Activated naive CD8-positive, alpha-beta T cell (primary cell): ENCODE data around the gene COG5.

Experiments used
- H3K27ac Mint-ChIP-seq: one replicate; pipeline ENCODE4 v1.8.0; 2021; ENCODE audit warnings: mixed read lengths
- H3K27me3 Mint-ChIP-seq: one replicate; pipeline ENCODE4 v1.8.0; 2021; ENCODE audit warnings: mixed read lengths
- H3K36me3 Mint-ChIP-seq: one replicate; pipeline ENCODE4 v1.8.0; 2021; ENCODE audit warnings: mixed read lengths
- H3K4me1 Mint-ChIP-seq: one replicate; pipeline ENCODE4 v1.8.0; 2021; ENCODE audit warnings: low read depth, mixed read lengths
- H3K4me3 Mint-ChIP-seq: one replicate; pipeline ENCODE4 v1.8.0; 2021; ENCODE audit warnings: mild to moderate bottlenecking, mixed read lengths
- H3K9me3 Mint-ChIP-seq: one replicate; pipeline ENCODE4 v1.8.0; 2021; ENCODE audit warnings: low read depth, mixed read lengths

COG5 gene

GRCh38 chr7:107332488-107333269, 231.0 kb downstream of the COG5 start:
- Mint-ChIP-seq H3K27me3 (no peaks in the 10 kb centered on the region), H3K9me3 (no peaks in the 10 kb centered on the region), H3K4me1 (peaks cover 20% of the 10 kb centered on the region), H3K4me3 (peak overlapping the region; percentile 13), H3K27ac (peak overlapping the region; percentile 34), H3K36me3 (peaks cover 21% of the 10 kb centered on the region)

GRCh38 chr7:107330478-107330877, 233.2 kb downstream of the COG5 start:
- H3K4me3 Mint-ChIP-seq, result no peak overlapping the region
- peaks cover 18% of the 10 kb centered on the region for H3K4me1 Mint-ChIP-seq
- H3K9me3 Mint-ChIP-seq, result no peaks in the 10 kb centered on the region
- no peak overlapping the region for H3K27ac Mint-ChIP-seq
- no peaks in the 10 kb centered on the region for H3K27me3 Mint-ChIP-seq
- H3K36me3 Mint-ChIP-seq, result peaks cover 16% of the 10 kb centered on the region

- Mint-ChIP-seq H3K4me3 (no peak overlapping the region), H3K27ac (no peak overlapping the region), H3K4me1 (peaks cover 15% of the 10 kb centered on the region), H3K36me3 (peaks cover 13% of the 10 kb centered on the region), H3K27me3 (no peaks in the 10 kb centered on the region), H3K9me3 (no peaks in the 10 kb centered on the region)
Observed at GRCh38 chr7:107327986-107328569, 235.6 kb downstream of the COG5 start.

GRCh38 chr7:107326061-107326460, 237.7 kb downstream of the COG5 start:
- peaks cover 2% of the 10 kb centered on the region for H3K4me1 Mint-ChIP-seq
- peaks cover 19% of the 10 kb centered on the region for H3K36me3 Mint-ChIP-seq
- H3K27ac Mint-ChIP-seq, result no peak overlapping the region
- no peaks in the 10 kb centered on the region for H3K27me3 Mint-ChIP-seq
- H3K4me3 Mint-ChIP-seq, result no peak overlapping the region
- H3K9me3 Mint-ChIP-seq, result no peaks in the 10 kb centered on the region

GRCh38 chr7:107322015-107322414, 241.7 kb downstream of the COG5 start:
- Mint-ChIP-seq H3K27ac (no peak overlapping the region), H3K4me3 (no peak overlapping the region), H3K27me3 (no peaks in the 10 kb centered on the region), H3K9me3 (no peaks in the 10 kb centered on the region), H3K4me1 (no peaks in the 10 kb centered on the region), H3K36me3 (peaks cover 17% of the 10 kb centered on the region)

GRCh38 chr7:107321611-107322010, 242.1 kb downstream of the COG5 start:
- no peak overlapping the region for H3K4me3 Mint-ChIP-seq
- H3K4me1 Mint-ChIP-seq, result no peaks in the 10 kb centered on the region
- H3K27ac Mint-ChIP-seq, result no peak overlapping the region
- peaks cover 18% of the 10 kb centered on the region for H3K36me3 Mint-ChIP-seq
- H3K9me3 Mint-ChIP-seq, result no peaks in the 10 kb centered on the region
- H3K27me3 Mint-ChIP-seq, result no peaks in the 10 kb centered on the region

- Mint-ChIP-seq H3K27ac (no peak overlapping the region), H3K4me3 (no peak overlapping the region), H3K9me3 (no peaks in the 10 kb centered on the region), H3K27me3 (no peaks in the 10 kb centered on the region), H3K36me3 (peaks cover 15% of the 10 kb centered on the region), H3K4me1 (no peaks in the 10 kb centered on the region)
Observed at GRCh38 chr7:107319724-107320228, 243.9 kb downstream of the COG5 start.

- H3K4me1 Mint-ChIP-seq, result no peaks in the 10 kb centered on the region
- H3K9me3 Mint-ChIP-seq, result no peaks in the 10 kb centered on the region
- no peak overlapping the region for H3K4me3 Mint-ChIP-seq
- peaks cover 17% of the 10 kb centered on the region for H3K36me3 Mint-ChIP-seq
- no peak overlapping the region for H3K27ac Mint-ChIP-seq
- no peaks in the 10 kb centered on the region for H3K27me3 Mint-ChIP-seq
Observed at GRCh38 chr7:107318523-107319160, 245.1 kb downstream of the COG5 start.

- Mint-ChIP-seq H3K9me3 (no peaks in the 10 kb centered on the region), H3K27me3 (no peaks in the 10 kb centered on the region), H3K4me3 (no peak overlapping the region), H3K27ac (no peak overlapping the region), H3K4me1 (no peaks in the 10 kb centered on the region), H3K36me3 (peaks cover 21% of the 10 kb centered on the region)
Observed at GRCh38 chr7:107315716-107316220, 248.0 kb downstream of the COG5 start.

GRCh38 chr7:107313355-107313754, 250.4 kb downstream of the COG5 start:
- Mint-ChIP-seq H3K9me3 (no peaks in the 10 kb centered on the region), H3K27ac (no peak overlapping the region), H3K27me3 (no peaks in the 10 kb centered on the region), H3K36me3 (peaks cover 17% of the 10 kb centered on the region), H3K4me1 (no peaks in the 10 kb centered on the region), H3K4me3 (no peak overlapping the region)

- Mint-ChIP-seq H3K9me3 (no peaks in the 10 kb centered on the region), H3K4me1 (no peaks in the 10 kb centered on the region)
Observed at GRCh38 chr7:107312418-107312817, 251.3 kb downstream of the COG5 start.

GRCh38 chr7:107309296-107309695, 254.4 kb downstream of the COG5 start:
- peaks cover 27% of the 10 kb centered on the region for H3K36me3 Mint-ChIP-seq
- H3K27me3 Mint-ChIP-seq, result no peaks in the 10 kb centered on the region
- no peak overlapping the region for H3K27ac Mint-ChIP-seq
- H3K9me3 Mint-ChIP-seq, result no peaks in the 10 kb centered on the region
- H3K4me1 Mint-ChIP-seq, result no peaks in the 10 kb centered on the region
- no peak overlapping the region for H3K4me3 Mint-ChIP-seq

More at GRCh38 chr7:107312418-107312817, 251.3 kb downstream of the COG5 start:
- no peak overlapping the region for H3K4me3 Mint-ChIP-seq
- H3K27me3 Mint-ChIP-seq, result no peaks in the 10 kb centered on the region
- H3K36me3 Mint-ChIP-seq, result peaks cover 17% of the 10 kb centered on the region
- H3K27ac Mint-ChIP-seq, result no peak overlapping the region

GRCh38 chr7:107304636-107305035, 259.1 kb downstream of the COG5 start:
- Mint-ChIP-seq H3K9me3 (no peaks in the 10 kb centered on the region), H3K4me3 (no peak overlapping the region), H3K4me1 (peaks cover 2% of the 10 kb centered on the region), H3K27ac (no peak overlapping the region), H3K36me3 (peaks cover 23% of the 10 kb centered on the region), H3K27me3 (no peaks in the 10 kb centered on the region)

- no peak overlapping the region for H3K4me3 Mint-ChIP-seq
Observed at GRCh38 chr7:107304063-107304462, 259.7 kb downstream of the COG5 start.

GRCh38 chr7:107302250-107302847, 261.4 kb downstream of the COG5 start:
- H3K27ac Mint-ChIP-seq, result no peak overlapping the region
- H3K36me3 Mint-ChIP-seq, result peaks cover 24% of the 10 kb centered on the region
- no peaks in the 10 kb centered on the region for H3K27me3 Mint-ChIP-seq
- no peak overlapping the region for H3K4me3 Mint-ChIP-seq
- H3K4me1 Mint-ChIP-seq, result peaks cover 2% of the 10 kb centered on the region
- H3K9me3 Mint-ChIP-seq, result no peaks in the 10 kb centered on the region

More at GRCh38 chr7:107304063-107304462, 259.7 kb downstream of the COG5 start:
- Mint-ChIP-seq H3K27ac (no peak overlapping the region), H3K36me3 (peaks cover 23% of the 10 kb centered on the region), H3K27me3 (no peaks in the 10 kb centered on the region), H3K4me1 (peaks cover 2% of the 10 kb centered on the region), H3K9me3 (no peaks in the 10 kb centered on the region)
